HCEC 1CT (cell line): ENCODE results near the gene FRY.
A peak's percentile ranks its signal among the peaks of the same experiment; 100 is the strongest.

Source experiments
- DNase-seq: peaks from one replicate; pipeline ENCODE4 v3.0.0-alpha.2; 2017

FRY gene

GRCh38 chr13:32179708-32180107 is 148.1 kb downstream of the FRY start:
- DNase-seq: no peak

GRCh38 chr13:32187651-32188050 is 156.1 kb downstream of the FRY start:
- no peak for DNase-seq

GRCh38 chr13:32191452-32191998 is 160.0 kb downstream of the FRY start:
- DNase-seq: no peak

- no peak for DNase-seq
Measured at GRCh38 chr13:32195713-32196112, 164.1 kb downstream of the FRY start.

GRCh38 chr13:32199168-32199567 is 167.6 kb downstream of the FRY start:
- DNase-seq: no peak

GRCh38 chr13:32200741-32201140 is 169.2 kb downstream of the FRY start:
- DNase-seq: no peak

GRCh38 chr13:32201809-32202208 is 170.2 kb downstream of the FRY start:
- DNase-seq: no peak

GRCh38 chr13:32202268-32202667 is 170.7 kb downstream of the FRY start:
- no peak for DNase-seq

GRCh38 chr13:32203221-32203620 is 171.6 kb downstream of the FRY start:
- DNase-seq: no peak

- DNase-seq: no peak
Measured at GRCh38 chr13:32203736-32204135, 172.2 kb downstream of the FRY start.

GRCh38 chr13:32205431-32206096 is 174.0 kb downstream of the FRY start:
- DNase-seq: no peak

- peak; percentile 33 for DNase-seq
Measured at GRCh38 chr13:32206097-32206740, 174.6 kb downstream of the FRY start.

GRCh38 chr13:32208860-32209259 is 177.3 kb downstream of the FRY start:
- DNase-seq: no peak

- no peak for DNase-seq
Measured at GRCh38 chr13:32209652-32210051, 178.1 kb downstream of the FRY start.

- no peak for DNase-seq
Measured at GRCh38 chr13:32210101-32210500, 178.5 kb downstream of the FRY start.

- peak; percentile 92 for DNase-seq
Measured at GRCh38 chr13:32211813-32212212, 180.2 kb downstream of the FRY start.

GRCh38 chr13:32212421-32212820 is 180.8 kb downstream of the FRY start:
- peak; percentile 90 for DNase-seq

- no peak for DNase-seq
Measured at GRCh38 chr13:32213626-32214025, 182.1 kb downstream of the FRY start.

GRCh38 chr13:32214071-32214470 is 182.5 kb downstream of the FRY start:
- DNase-seq: no peak

GRCh38 chr13:32216281-32216680 is 184.7 kb downstream of the FRY start:
- no peak for DNase-seq

GRCh38 chr13:32222046-32222676 is 190.6 kb downstream of the FRY start:
- no peak for DNase-seq

GRCh38 chr13:32224916-32225315 is 193.3 kb downstream of the FRY start:
- DNase-seq: peak; percentile 51

GRCh38 chr13:32225481-32225931 is 193.9 kb downstream of the FRY start:
- peak; percentile 77 for DNase-seq
